ENCODE measurements around the gene PLIN1.

DNA sequence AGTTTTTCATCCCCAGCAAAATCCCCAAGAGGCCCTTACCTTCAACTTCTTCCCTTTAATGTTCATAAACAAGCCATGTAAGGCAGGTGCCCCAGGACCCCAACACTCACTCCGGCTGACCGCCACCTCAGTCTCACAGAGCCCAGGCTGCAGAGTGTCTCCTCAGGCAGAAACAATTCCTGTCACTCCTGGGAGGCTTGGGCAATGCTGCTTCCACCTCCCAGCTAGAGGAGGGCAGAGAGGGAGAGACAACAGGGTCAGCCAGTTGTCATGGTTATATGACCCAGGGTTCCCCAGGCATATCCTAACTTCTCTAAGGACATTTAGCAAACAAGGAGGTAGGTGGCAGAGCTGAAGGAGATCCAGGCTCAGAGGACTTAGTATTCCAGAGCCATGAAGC is at the start of gene PLIN1:
- TF ChIP-seq CTCF (optimal IDR thresholded peaks at IDR 0.05 in 1 of 3, IDR thresholded peaks at IDR 0.05 in 1 of 3, conservative IDR thresholded peaks at IDR 0.05 in 1 of 3; ENCODE audit: extremely low read depth in 1 of 3, insufficient read depth in 2 of 3, low read length in 3 of 3) (no peak), EZH2 (IDR thresholded peaks at IDR 0.05; ENCODE audit: low read length) (no peak)
